ENCODE data around the gene DNAJC16.

DNA sequence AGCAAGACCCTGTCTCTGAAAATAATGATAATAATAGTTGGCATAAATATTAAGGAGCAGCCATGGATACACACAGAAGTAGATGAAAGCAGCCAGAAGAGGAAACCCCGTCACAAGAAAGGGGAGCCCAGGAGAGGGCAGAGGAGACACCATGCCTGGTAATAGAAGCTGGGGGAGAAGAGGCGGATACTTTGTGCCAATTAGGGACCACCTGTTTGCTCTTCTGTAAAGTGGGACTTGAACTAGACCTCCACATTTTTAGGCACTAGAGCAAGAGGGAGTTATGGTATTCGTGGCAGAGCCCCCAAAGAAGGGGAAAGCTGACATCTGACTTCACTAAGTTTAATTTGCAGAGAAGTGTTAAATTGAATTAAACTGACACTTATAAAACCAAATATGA lies 38.3 kb upstream of the DNAJC16 start:
- TF ChIP-seq EZH2phosphoT487 (IDR thresholded peaks at IDR 0.05; ENCODE audit: low read depth): no peak
- no peak for TF ChIP-seq CTCF (IDR thresholded peaks at IDR 0.05; ENCODE audit: low read depth, low read length)

Data from OCI-LY3 (cell line).